ENCODE measurements around the gene RALGAPB.

The RALGAPB gene

GRCh38 chr20:38608188-38608587, 135.5 kb downstream of the RALGAPB start:
- DNase-seq (ENCODE audit: low read depth, low spot score), result peak; percentile 70

GRCh38 chr20:38609815-38610214, 137.2 kb downstream of the RALGAPB start:
- DNase-seq (ENCODE audit: low read depth, low spot score), result no peak

DNA sequence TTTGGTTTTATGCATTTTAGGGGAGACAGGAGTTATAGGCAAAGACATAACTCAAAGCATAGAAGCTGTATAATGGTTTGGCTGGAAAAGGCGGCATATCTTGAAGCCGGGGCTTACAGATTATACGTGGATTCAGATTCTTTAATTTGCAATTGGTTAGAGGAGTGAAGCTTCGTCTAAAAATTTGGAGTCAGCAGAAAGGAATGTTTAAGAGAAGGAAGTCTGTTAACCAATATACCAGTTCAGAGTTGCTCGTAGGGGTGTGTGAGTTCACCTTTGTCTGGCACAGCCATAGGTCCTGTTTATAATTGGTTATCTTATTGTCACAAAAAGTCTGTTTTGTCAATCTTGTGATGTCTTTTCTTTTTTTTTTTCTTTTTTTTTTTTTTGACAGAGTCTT, 137.9 kb downstream of the RALGAPB start:
- DNase-seq (ENCODE audit: low read depth, low spot score), result no peak

- DNase-seq (ENCODE audit: low read depth, low spot score), result no peak
Measured at GRCh38 chr20:38612751-38613515, 140.3 kb downstream of the RALGAPB start.

GRCh38 chr20:38615283-38615682, 142.6 kb downstream of the RALGAPB start:
- DNase-seq (ENCODE audit: low read depth, low spot score), result no peak

DNA sequence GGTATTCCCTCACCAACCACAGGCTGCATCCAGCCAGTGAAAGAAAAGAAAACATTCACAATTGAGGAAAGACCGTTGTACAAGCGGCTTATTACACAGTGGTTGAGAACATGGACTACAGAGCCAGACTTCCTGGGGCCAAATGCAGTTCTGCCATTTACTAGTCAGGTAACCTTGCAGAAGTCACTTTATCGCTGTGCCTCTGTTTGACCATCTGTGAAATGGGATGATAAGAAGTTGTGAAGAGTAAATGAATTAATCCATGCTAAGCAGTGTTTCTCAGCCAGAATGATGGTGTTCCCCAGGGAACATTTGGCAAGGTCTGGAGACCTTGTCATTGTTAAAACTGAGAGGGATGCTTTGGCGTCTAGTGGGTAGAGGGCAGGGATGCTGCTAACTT, 143.8 kb downstream of the RALGAPB start:
- no peak for DNase-seq (ENCODE audit: low read depth, low spot score)

DNA sequence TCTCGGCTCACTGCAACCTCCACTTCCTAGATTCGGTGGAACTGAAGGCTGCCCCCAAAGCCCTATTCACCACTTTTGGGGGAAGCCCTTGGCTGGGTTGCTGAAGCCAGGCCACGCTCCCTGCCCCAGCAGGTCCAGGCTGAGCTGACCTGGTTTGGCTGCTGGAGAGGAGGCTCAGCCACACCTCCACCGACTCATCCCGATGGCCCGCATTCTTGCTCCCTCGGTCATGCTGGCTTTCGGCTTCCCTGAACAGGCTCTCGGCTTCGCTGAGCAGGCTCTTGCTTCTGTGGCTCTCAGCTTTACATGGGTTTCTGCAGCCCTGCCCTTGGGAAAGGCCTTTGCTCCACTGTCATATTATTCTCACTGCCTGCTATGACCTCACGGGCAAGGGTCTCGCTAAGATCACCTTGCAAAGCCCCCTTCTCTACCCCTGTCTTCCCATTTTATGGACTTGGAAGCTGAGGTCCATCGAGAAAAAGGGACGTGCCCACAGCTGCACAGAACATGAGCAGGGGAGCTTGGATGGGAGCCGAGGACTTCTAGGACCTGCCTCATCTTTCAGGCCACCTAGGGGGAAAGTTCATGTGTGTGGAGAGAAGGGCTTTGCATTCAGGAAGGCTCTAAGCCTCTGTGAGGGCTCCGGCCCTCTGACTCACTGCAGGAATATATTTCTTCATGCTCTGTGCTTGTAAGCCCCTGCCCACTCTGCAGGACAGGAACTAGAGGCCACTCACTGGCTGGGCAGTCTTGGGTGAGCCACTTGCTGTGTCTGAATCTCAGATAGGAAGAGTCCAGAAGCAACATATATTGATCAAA, 144.6 kb downstream of the RALGAPB start:
- DNase-seq (ENCODE audit: low read depth, low spot score), result peak; percentile 86

GRCh38 chr20:38617830-38618196, 145.2 kb downstream of the RALGAPB start:
- no peak for DNase-seq (ENCODE audit: low read depth, low spot score)

DNA sequence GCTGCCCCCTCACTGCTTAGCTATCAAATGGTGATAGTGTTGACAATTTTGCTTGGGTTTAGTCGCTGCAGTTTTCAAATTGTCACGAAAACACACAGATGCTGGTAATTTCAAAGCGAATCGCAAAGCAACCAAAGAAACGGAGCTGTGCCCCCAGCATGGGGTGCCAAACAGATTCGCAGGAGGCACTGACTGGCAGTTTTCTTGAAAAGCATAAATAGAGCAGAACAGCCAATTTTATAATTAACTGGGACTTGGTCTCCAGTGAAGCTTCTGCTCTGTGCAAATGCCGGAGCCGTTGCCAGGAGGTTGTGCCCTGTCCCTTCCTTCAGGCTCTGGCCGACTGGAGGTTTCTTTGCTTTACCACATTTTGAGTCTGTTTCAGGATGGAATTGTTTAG, 147.8 kb downstream of the RALGAPB start:
- no peak for DNase-seq (ENCODE audit: low read depth, low spot score)

DNA sequence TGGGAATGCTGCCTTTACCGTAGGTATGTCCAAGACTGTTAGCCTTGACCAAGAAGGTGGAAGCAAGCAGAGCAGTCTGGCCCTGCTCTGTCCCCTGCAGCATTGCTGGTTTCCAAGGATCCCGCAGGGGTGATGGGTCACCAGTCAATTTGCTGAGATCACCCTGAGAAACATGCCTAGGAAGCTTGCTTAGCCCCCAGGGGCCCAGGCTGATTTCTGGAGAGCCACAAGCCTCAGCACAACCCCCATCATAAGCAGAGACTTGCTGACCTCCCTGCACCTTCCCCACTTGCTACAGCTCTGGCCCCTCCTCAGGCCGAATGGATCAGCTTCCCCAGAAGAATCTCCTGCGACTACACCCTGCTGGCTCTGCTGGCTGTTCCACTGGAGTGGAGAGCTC, 150.4 kb downstream of the RALGAPB start:
- peak; percentile 50 for DNase-seq (ENCODE audit: low read depth, low spot score)

GRCh38 chr20:38624084-38624483, 151.4 kb downstream of the RALGAPB start:
- DNase-seq (ENCODE audit: low read depth, low spot score), result no peak

DNA sequence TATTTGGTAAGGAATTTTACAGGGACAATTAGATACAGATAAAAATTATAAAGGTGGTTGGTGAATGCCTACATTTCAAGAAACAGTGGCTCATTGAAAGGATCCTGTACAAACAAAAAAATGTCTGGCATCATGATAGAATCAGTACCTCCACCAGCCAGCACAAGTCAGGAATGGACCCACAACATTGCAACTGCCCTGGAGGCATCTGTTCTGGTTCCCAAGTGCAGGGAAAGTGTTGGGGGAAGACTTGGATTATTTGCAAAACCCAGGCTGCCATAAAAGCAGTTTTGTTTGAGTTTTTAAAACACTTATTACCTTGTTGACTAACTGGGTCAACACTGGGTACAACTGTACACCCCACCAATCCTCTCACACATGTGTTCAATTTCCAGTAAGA, 153.3 kb downstream of the RALGAPB start:
- no peak for DNase-seq (ENCODE audit: low read depth, low spot score)

DNA sequence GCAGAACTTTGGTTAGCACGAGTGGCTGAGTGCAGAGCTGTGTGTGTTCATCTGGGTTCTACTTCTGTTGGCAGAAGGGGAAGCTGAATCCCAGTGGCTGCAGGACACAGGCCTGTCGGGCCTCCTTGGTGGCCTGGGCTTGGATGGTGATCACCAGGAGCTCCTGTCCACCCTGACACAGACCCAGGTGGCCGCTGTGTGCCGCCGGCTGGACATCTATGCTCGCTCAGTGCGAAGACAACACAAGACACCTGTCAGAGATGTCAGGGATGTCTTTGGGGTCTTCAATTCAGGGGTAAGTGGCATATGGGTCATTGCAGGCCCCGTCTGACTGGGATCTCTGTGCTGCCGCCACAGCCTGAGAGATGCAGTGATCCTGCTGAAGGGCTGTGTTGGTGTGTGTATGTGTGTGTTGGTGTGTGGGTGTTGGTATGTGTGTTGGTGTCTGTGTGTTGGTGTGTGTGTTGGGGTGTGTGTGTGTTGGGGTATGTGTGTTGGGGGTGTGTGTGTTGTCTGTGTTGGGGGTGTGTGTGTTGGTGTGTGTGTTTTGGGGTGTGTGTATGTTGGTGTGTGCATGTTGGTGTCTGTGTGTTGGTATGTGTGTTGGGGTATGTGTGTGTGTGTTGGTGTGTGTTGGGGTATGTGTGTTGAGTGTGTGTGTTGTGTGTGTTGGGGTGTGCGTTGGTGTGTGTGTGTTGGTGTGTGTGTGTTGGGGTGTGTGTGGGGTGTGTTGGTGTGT, 154.4 kb downstream of the RALGAPB start:
- no peak for DNase-seq (ENCODE audit: low read depth, low spot score)
